Measurements from ENCODE around the gene NKAPL.

NKAPL gene

DNA sequence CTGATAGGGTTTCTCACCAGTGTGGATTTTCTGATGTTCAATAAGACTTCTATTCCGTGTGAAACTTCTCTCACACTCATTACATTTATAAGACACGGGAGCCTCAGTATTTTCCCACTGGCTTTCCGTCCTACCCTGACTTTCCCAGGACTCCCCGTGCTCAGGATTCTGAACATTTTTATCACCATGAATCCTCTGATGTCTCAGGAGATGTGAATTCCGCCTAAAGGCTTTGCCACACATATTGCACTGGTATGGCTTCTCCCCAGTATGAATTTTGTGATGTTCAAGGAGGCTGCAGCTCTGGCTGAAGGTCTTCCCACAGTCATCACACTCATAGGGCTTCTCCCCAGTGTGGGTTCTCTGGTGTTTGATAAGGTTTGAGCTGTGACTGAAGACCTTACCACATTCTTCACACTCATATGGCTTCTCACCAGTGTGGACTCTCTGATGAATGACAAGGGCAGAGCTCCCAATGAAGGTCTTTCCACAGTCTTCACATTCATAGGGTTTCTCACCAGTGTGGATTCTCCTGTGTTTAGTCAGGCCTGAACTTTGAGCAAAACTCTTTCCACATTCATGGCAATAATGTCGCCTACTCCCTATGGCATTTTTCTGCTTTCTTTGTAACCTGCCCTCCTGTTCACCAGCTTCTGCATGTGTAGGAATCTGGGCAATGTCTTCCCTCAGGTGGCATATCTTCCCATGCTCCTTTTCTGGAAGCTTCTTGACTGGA is 13.7 kb upstream of the NKAPL start:
- DNase-seq (ENCODE audit: low read depth), result no peak

DNA sequence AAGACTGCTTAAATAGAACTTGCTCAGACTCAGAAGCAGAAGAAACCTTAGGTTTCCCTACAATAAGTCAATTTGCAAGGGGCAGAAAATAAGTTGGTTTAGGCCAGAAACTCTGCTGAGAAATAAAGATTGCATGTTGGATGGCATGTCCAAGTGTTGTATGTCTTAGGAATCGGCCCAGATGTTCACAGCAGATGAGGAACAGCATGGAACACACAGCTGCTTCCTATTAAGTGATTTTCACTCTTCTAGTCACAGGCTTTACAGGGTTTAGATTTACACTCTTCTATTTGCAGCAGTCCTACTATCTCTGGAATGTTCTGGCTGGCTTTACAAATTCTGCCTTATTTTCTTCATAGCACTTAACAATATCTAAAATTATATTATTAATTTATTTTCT is 10.2 kb upstream of the NKAPL start:
- DNase-seq (ENCODE audit: low read depth), result no peak

DNA sequence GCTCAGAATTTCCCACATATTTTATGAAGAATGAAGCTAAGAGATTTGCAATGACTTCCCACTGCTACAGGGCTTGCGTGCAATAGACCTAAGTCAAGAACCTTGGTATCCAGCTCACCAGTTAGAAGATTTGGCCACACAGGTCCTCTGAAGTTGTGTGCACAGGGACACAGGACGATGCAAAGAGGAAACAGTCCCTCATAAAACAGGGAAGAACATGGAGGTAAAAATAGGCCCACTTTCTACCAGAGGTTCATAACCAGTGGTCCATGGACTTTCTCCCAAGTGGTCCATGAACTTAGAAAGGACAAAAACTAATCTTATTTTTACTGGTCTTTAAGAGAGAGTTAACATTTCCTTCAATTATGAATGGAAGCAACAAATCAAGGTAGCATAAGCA is 8.3 kb upstream of the NKAPL start:
- no peak for DNase-seq (ENCODE audit: low read depth)

DNA sequence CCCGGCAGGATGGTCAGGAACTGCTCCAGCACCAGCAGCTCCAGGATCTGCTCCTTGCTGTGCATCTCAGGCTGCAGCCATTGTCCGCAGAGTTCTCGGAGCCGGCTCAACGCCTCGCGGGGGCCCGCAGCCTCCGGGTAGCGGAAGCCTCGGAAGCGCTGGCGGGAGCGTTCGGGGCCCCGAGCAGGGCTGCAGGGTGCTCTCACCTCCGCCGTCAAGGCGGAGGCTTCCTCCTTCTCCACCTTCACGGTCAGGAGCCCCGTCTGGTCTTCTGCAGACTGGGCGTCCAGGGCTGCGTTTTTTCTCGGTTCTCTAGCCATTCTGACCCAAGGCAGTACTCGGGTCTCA is 7.5 kb upstream of the NKAPL start:
- DNase-seq (ENCODE audit: low read depth), result no peak

DNA sequence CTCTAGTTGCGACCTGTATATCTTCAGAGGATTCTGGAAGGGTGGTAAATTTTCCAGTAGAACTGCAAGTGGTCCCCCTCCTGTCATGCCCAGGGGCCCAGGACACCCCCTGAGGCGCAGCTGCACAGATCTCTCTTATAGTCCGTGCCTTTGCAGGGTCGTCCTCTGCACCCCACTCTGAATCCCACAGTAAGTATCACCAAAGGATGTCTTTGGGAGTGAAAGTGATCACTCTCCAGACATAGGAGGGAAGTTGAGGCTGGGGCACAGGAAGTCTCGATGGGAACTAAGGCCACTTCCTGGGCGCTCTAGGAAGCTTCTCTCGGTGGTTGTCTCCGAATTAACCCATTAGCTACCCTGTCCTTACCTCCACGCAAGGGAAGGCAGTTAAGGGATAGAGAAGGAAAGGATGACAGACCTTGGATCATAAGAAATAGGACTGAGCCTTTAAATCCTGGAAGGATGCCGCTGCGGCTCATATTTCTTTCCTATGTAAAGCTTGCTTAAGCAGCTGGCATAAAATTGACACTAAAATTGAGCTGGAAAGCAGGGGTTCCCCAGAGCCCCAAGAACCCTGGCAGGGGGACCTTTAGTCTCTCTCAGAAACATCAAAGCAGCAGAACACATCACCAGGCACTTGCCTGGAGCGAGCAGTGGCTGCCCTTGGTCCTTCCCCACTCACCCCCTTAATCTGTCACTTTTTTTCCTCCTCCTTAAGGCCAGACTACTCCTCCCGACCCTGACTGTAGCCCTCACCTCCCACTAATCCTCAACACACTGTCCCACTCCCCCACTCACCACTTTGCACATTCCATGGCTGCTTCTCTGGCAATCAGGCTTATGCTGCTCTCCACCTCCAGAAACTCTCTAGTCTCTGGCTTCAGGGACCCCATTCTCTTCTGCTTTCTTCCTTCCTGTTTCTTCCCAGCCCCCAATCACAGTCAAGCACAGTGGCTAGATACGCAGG is 6.8 kb upstream of the NKAPL start, which contains the start of gene ZKSCAN4:
Gene ZKSCAN4 (minus strand): TSS at position 261 of the 967 bp plus-strand sequence. CDS start 289 bp downstream, outside the sequence.
- DNase-seq (ENCODE audit: low read depth), result peak; percentile 50

DNA sequence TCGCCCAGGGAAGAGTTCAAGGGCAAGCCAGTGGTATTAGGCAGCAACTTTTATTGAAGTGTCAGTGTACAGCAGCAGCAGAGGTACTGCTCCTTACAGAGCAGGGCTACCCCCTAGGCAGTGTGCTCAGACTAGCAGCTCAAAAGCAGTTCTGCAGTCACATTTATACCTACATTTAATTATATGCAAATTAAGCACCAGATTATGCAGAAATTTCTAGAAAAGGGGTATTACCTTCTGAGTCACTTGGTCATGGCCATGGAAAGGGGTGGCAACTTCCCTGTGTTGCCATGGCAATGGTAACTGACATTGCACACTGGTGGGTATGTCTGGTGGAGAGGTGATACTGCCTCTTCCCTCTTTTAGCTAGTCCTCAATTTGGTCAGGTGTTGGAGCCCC is 5.0 kb upstream of the NKAPL start:
- DNase-seq (ENCODE audit: low read depth), result no peak

DNA sequence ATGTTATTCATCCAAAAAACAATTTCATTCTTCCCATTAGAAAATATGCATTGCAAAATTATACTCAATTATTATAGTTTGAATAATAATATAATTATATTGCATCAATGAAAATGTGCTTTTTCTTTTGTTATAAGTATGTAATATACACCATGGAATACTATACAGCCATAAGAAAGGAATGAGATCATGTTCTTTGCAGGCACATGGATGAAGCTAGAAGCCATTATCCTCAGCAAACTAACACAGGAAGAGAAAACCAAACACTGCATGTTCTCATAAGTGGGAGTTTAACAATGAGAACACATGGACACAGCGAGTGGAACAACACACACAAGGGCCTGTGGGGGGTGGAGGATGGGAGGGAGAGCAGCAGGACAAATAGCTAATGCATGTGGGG is 2.1 kb upstream of the NKAPL start:
- no peak for DNase-seq (ENCODE audit: low read depth)

DNA sequence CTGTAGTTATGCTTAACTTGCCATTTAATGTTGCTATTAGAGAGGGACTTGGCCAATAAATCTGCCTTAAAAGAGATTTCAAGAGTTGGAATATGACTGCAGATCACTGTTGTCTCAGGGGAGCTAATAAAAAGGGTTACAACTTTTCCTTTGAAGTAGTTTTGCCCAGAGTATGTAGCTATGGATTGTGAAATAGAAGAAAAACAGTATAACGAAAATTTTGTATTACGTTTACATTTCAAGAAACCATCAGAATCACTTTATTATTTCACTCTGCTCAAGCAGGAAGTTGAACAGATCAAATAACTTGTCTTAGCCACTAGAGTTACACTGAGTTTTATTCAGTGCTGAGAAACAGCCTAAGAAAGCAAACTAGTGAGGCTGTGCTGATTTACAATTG is 4.8 kb downstream of the NKAPL start:
- no peak for DNase-seq (ENCODE audit: low read depth)

DNA sequence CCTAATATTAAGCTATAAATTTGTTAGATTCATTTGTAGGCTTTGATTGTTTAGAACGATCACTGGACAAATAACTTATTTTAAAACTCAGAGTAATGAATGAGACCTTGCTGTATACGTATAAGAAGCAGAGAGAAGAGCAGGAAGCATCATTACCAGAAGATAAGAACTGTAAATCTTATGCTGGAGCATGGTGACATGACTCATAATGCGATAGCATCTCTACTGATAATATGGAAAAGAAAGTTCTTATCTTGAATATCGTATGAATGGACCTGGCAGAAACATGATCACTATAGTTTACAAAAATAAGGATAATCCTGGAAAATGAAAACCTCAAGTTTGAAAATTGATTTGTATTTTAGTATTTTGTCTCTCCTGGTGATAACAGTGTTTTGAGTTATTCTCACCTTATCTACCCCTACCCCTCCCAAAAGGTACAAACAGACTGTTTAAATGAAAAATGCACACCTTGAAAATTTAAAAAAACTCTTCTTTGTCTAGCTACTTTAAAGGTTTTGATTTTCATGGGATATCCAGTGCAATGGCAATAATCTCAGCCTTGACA is 5.8 kb downstream of the NKAPL start:
- no peak for DNase-seq (ENCODE audit: low read depth)

DNA sequence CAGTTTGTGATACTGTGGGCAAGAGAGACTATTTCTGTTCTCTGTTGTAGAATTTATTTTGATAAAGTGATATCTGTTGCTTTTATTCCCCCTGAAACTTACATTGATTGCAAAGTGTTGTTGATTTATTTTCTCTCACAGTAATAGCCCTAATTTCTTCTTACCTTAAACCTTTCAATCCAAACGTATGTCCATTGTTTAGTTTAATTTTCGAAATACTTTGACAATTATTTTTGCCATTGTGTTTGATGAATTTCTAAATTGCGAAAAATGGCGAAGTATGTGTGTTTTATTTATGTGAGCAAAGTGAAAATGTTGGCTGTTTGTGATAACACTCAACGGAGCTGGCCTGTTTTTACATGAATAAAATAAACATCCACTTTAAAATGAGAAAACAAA is 7.5 kb downstream of the NKAPL start:
- DNase-seq (ENCODE audit: low read depth), result no peak

DNA sequence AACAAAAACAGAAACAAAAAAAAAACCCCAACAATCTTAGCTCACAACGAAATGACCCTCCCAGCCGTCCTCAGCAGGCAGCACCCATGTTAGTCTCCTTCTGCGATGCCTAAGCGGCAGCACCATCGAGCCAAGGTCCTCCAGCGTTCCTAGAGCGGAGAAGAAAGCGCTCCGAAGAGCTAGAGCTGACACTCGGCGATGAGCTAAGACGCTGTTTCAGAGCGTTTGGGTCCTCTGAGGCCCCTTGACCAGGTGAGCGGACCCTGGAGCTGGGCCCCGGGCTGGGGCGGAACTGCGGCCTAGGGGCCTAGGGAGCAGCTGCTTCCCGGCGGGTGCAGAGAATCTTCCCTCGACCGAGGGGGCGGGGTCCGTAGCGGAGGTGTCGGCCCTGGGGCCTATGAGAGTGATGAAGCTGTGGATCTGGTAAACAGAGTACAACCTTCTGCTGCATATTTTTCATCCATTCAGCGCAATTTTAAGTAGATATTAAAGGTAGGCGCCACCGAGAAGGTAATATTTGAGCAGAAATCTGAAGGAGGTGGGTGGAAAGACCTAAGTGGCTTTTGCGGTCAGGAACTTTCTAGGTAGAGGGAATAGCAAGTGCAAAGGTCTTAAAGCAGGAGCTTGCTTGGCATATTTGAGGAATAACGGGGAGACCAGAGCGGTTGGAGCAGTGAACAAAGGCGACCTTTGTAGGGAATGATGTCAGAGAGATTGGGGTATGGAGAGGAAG is 8.0 kb downstream of the NKAPL start, which contains the start of gene ZSCAN26:
Gene ZSCAN26 (plus strand): TSS at position 182 of the 733 bp plus-strand sequence. CDS start 4,777 bp downstream, outside the sequence.
- peak; percentile 74 for DNase-seq (ENCODE audit: low read depth)

DNA sequence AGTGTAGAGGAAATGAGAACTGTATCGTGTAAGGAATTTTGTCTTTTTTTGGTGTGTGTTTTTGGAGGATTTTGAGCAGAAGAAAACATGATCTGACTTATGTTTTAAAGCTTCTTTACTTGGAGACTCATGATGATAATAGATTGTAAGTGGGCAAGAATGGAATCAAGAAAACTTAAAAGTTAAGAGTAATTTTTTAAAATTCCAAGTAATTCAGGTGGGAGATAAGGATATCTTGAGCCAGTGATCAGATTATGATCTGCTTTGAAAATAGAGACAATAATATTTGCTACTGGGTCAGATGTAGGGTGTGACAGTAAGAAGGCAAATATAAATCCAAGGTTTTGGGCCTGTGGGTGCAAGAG is 8.6 kb downstream of the NKAPL start:
- DNase-seq (ENCODE audit: low read depth), result no peak

DNA sequence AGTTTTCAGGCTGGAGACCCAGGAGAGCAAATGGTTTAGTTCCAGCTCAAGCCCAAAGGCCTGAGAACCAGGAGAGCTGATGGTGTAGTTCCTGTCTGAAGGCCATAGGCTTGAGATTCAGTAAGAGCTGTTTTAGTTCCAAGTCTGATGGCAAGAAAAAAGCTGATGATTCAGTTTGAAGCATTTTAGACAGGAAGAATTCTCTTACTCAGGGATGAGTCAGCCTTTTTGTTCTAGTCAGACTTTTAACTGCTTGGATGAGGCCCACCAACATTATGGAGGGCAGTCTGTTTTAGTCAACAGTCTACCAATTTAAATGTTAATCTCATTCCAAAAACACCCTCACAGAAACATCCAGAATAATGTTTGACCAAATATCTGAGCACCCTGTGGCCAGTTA is 10.4 kb downstream of the NKAPL start:
- no peak for DNase-seq (ENCODE audit: low read depth)

DNA sequence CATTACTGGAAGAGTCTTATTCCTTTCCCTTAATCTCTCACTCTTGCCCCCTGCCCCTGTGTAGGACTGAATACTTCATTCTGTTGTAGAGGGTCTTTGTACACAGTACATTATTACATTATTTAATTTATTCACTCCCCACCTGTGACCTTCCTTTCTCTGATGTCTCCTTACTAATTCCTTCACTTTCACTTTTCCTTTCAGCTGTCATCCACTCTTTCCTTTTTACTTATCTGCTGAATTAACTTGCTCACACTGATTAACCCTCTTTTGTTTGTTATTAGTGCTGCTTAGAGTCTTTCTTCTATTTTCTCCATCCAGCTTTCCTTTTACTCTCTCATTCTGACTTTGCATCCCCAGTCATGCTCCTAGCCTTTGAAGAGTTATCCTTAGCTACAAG is 15.8 kb downstream of the NKAPL start:
- no peak for DNase-seq (ENCODE audit: low read depth)

DNA sequence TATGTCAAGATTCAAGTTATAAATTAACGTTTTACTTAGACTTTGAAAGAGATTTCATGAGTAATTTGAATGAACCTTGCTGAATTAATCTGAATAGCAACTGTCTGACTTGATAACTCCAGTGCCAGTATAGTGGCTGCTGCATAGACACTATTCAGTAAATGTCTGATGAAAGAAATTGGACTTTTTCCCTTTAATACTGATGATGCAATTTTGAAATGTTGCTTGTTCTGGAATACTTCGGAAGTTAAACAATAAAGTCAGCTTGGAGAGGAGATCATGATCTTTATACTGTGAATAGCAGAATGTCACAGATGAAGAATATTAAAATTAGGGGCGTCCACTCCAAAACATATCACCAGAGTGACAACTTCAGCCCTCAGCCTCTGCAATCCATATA is 18.6 kb downstream of the NKAPL start:
- DNase-seq (ENCODE audit: low read depth), result no peak

DNA sequence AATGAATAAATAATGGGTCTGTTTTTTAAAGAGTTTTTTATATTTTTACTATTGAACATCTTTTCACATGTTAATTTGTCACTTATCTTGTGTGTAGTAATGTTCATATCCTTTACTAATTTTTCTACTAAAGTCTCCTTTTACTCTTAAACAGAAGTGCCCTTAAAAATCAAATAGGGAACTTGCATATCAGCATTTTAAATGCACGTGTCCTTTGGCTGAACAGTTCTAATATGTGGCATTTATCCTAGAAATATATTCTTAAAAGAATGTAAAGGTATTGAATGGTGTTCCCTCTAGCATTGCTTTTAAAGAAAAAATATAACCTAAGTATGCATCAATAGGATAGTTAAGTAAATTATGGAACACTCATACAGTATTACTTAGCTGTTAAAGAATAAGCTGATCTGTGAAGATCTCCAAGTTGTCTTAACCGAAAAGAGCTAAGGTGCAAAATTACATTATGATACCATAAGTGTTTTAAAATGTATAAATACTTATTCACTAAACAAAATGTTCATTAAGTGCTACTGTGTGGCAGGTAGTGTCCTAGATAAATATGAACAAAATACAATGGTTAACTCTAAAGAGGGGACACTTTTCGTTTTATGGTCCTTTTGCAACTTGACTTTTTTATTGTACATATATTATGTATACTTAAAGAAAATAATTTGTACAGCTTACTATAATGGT is 21.6 kb downstream of the NKAPL start:
- no peak for DNase-seq (ENCODE audit: low read depth)

DNA sequence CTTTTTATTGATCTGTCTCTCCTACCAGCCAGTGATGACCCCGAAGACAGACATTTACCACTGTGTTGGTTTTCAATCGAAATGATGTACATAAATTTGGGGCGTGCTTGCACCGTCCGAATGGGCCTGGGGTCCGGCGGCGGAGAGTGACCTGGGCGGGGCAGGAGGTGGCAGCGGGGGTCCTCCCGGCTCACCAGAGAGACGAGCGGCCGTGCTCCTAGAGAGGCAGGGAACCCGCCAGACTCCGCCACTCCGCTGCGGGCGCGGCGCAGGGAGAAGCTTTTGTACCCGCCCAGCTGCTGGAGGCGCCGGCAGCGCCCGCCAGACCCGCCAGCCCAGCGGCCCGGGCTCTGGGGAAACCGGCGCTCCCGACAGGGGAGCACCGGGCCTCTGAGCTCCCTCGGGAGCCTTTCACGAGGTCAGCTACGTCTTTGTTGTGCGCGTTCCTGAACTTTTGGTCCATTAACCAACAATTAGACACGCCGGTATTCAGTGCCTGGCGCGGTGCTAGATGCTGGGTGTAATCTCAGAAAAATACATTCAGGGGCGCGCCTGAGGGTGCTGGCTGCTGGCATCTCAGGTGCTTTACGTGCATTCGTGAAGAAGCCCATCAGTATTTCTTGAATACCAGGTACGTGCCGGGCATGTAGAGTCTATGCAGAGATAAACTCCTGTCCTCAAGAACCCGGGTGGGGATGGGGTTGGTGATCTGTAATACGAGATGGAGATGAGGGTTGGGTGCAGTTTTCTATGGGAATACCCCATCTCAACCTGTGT is 22.4 kb downstream of the NKAPL start, which contains the start of gene PGBD1:
Gene PGBD1 (plus strand): TSS at position 285 of the 777 bp plus-strand sequence. CDS start 2,242 bp downstream, outside the sequence.
- peak; percentile 17 for DNase-seq (ENCODE audit: low read depth)

DNA sequence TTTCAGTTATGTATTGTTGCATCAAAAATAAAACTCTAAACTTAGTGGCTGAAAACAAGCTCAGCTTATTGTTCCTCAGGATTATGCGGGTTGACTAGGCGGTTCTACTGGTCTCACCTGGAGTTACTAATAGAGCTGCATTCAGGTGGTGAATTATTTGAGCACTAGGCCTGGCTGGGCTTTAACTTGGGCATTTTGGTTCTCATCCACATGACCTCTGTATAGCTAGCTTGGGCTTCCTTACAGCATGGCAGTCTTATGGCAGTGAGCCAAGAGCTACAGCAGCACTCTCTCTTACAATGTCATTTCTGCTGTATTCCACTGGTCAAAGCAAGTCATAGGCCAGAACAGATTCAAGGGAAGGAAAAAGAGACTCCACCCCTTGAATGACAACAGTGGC is 23.8 kb downstream of the NKAPL start:
- no peak for DNase-seq (ENCODE audit: low read depth)

DNA sequence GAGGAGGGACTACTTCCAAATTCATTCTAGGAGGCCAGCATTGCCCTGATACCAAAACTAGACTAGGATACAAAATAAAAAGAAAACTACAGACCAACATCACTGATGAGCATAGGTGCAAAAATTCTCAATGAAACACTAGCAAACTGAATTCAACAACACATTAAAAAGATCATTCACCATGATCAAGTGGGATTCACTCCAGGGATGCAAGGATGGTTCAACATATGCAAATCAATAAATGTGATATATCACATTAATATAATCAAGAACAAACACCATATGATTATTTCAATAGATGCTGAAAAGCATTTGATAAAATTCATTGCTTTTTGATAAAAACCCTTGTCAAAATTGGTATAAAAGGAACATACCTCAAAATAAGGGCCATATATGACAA is 32.5 kb downstream of the NKAPL start:
- no peak for DNase-seq (ENCODE audit: low read depth)

DNA sequence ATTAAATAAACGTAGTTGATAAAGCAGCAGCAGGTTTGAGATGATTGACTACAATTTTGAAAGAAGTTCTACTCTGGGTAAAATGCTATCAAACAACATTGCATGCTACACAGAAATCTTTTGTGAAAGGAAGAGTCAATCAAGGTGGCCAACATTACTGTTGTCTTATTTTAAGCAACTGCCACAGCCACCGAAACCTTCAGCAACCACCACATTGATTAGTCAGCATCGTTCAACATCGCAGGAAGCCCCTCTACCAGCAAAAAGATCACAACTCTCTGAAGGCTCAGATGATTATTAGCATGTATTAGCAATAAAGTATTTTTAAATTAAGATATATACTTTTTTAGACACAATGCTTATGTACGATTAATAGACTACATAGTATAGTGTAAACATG is 36.2 kb downstream of the NKAPL start:
- no peak for DNase-seq (ENCODE audit: low read depth)

All from stimulated activated CD8-positive, alpha-beta memory T cell treated with anti-CD3 and anti-CD28 coated beads, Interleukin-12 subunit alpha, Interleukin-12 subunit beta, amount 100 ng/mL, for 4 hours (primary cell).